Retinal pigment epithelial cell (primary cell): ENCODE results near the gene MTHFD2.
"Not testable (repeated sequence)": the region's sequence is repeated elsewhere in the genome, so short reads cannot be mapped to it uniquely, and the experiment has no call there.

Experiments
- DNase-seq: peaks from one replicate; pipeline ENCODE4 v3.0.0-alpha.2; 2010; ENCODE audit warnings: low read depth
- H3K4me3 ChIP-seq: 2 replicates; pipeline ENCODE4 v1.5.1; 2011; ENCODE audit warnings: mild to moderate bottlenecking, low read length, control low read depth, moderate library complexity
- TF ChIP-seq, protein P1 (sequence below): conservative IDR thresholded peaks from 2 replicates; pipeline ENCODE4 v1.5.1; 2011; ENCODE audit warnings: low read depth, low read length, control low read depth, inconsistent platforms

MTHFD2 gene

GRCh38 chr2:74228772-74229171 is 30.4 kb downstream of the MTHFD2 start:
- TF ChIP-seq, protein P1, sequence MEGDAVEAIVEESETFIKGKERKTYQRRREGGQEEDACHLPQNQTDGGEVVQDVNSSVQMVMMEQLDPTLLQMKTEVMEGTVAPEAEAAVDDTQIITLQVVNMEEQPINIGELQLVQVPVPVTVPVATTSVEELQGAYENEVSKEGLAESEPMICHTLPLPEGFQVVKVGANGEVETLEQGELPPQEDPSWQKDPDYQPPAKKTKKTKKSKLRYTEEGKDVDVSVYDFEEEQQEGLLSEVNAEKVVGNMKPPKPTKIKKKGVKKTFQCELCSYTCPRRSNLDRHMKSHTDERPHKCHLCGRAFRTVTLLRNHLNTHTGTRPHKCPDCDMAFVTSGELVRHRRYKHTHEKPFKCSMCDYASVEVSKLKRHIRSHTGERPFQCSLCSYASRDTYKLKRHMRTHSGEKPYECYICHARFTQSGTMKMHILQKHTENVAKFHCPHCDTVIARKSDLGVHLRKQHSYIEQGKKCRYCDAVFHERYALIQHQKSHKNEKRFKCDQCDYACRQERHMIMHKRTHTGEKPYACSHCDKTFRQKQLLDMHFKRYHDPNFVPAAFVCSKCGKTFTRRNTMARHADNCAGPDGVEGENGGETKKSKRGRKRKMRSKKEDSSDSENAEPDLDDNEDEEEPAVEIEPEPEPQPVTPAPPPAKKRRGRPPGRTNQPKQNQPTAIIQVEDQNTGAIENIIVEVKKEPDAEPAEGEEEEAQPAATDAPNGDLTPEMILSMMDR = no peak
- DNase-seq = no peak
- no peak overlapping the region for H3K4me3 ChIP-seq

- DNase-seq, H3K4me3 ChIP-seq: not testable (repeated sequence)
Measured at GRCh38 chr2:74229865-74230264, 31.4 kb downstream of the MTHFD2 start.

GRCh38 chr2:74232426-74232825 is 34.0 kb downstream of the MTHFD2 start:
- TF ChIP-seq, protein P1 = no peak
- no peak for DNase-seq
- H3K4me3 ChIP-seq = no peak overlapping the region

DNA sequence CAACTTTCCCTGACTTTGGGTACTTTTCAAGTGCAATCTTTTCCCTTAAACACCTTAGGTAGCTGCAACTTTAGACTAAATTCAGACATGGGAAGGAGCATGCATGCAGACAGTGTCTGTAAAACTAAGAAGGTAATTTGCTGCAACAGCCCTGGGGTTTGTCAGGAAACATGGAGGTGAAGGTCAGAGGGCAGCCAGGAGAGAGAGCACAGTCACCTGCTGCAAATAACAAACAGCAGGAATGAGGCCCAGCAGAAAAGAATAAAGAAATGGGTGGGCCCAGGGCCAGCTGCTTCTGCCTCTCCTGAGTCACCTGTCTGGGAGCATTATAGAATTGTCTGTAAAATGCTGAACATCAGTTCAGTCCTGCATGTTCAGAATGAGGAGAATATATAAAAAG is 35.2 kb downstream of the MTHFD2 start:
- TF ChIP-seq, protein P1 = no peak
- no peak overlapping the region for H3K4me3 ChIP-seq
- no peak for DNase-seq

- H3K4me3 ChIP-seq = no peak overlapping the region
- no peak for DNase-seq
Measured at GRCh38 chr2:74235041-74235440, 36.6 kb downstream of the MTHFD2 start.

DNA sequence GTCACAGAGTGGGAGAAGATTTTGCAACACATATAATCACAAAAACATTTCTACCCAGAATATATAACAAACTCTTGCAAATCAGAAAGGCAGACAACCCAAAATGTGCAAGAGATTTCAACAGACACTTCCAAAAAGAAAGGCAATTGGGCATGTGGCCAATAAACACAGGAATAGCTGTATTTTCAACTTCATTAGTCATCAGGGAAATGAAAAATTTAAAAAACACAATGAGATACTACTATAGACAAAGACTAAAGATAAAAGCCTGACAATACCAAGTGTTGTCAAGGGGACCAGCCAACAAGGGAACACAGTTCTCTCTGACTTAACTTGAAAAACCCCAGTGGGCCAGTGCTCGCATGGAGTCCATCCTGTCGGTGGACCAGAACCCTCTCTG is 40.5 kb downstream of the MTHFD2 start:
- DNase-seq = no peak
- H3K4me3 ChIP-seq = no peak overlapping the region
- TF ChIP-seq, protein P1 = no peak

More at GRCh38 chr2:74235041-74235440, 36.6 kb downstream of the MTHFD2 start:
- TF ChIP-seq, protein P1 = no peak

DNA sequence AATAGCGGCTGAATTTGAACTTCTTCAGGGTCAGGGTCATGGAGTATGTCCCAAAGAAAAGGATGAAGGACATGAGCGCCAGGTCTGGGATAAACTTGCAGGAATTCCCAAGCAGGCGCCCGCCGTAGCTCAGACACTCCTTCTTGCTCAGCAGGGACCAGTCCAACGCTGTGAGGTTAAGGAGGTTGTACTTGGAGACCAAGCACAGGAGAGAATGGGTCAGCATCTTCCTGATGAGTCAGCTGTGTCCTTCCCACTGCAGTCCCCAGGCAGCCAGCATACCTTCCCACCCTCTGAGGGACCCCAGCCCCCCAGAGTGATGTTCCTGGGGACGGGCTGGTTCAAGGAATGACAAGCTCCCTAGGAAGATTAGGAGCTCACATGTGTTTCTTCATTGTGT is 40.9 kb downstream of the MTHFD2 start:
- TF ChIP-seq, protein P1 = no peak
- no peak for DNase-seq
- no peak overlapping the region for H3K4me3 ChIP-seq
